MM.1S (cell line): Measurements from ENCODE around the gene MRPS27.

Experiments used
- DNase-seq: peaks from one replicate; pipeline ENCODE4 v3.0.0-alpha.2; 2015
- H2AFZ ChIP-seq: fragments of 300-600 bp; sonication (generic); 2 replicates; pipeline ENCODE4 v1.6.0; 2016; ENCODE audit warnings: antibody characterized with exemption, low read length
- H3F3A ChIP-seq: fragments of 300-600 bp; sonication (generic); 2 replicates; pipeline ENCODE4 v1.6.1; 2016; ENCODE audit warnings: mild to moderate bottlenecking, antibody characterized with exemption, low read length, moderate library complexity, mixed read lengths; ENCODE audit not compliant: insufficient read depth
- H3K27ac ChIP-seq: fragments of 300-600 bp; sonication (generic); 2 replicates; pipeline ENCODE4 v1.5.1; 2016; ENCODE audit warnings: mild to moderate bottlenecking, low read length
- H3K27me3 ChIP-seq: fragments of 300-600 bp; sonication (generic); replicated peaks from 2 replicates; pipeline ENCODE4 v1.6.0; 2016; ENCODE audit warnings: low read length; ENCODE audit not compliant: insufficient read depth
- H3K36me3 ChIP-seq: fragments of 300-600 bp; sonication (generic); replicated peaks from 2 replicates; pipeline ENCODE4 v1.6.1; 2016; ENCODE audit warnings: mild to moderate bottlenecking, low read length, mixed read lengths; ENCODE audit not compliant: insufficient read depth
- H3K4me1 ChIP-seq: fragments of 300-600 bp; sonication (generic); 2 replicates; pipeline ENCODE4 v1.6.1; 2016; ENCODE audit warnings: low read length, mixed read lengths
- H3K4me2 ChIP-seq: fragments of 300-600 bp; sonication (generic); 2 replicates; pipeline ENCODE4 v1.6.0; 2016; ENCODE audit warnings: low read depth, low read length
- H3K4me3 ChIP-seq: fragments of 300-600 bp; sonication (generic); 2 replicates; pipeline ENCODE4 v1.5.1; 2016; ENCODE audit warnings: low read length, mixed read lengths
- H3K79me2 ChIP-seq: fragments of 300-600 bp; sonication (generic); 2 replicates; pipeline ENCODE4 v1.6.1; 2016; ENCODE audit warnings: mixed run types, low read length, mixed read lengths
- H3K9ac ChIP-seq: fragments of 300-600 bp; sonication (generic); 2 replicates; pipeline ENCODE4 v1.6.1; 2016; ENCODE audit warnings: low read length, mixed read lengths
- H3K9me2 ChIP-seq: fragments of 300-600 bp; sonication (generic); replicated peaks from 2 replicates; pipeline ENCODE4 v1.6.1; 2016; ENCODE audit warnings: mild to moderate bottlenecking, low read length, mixed read lengths; ENCODE audit not compliant: insufficient read depth
- H3K9me3 ChIP-seq: fragments of 300-600 bp; sonication (generic); replicated peaks from 2 replicates; pipeline ENCODE4 v1.6.1; 2016; ENCODE audit warnings: mild to moderate bottlenecking, low read length, mixed read lengths; ENCODE audit not compliant: insufficient read depth
- H4K20me1 ChIP-seq: fragments of 300-600 bp; sonication (generic); 2 replicates; pipeline ENCODE4 v1.6.1; 2016; ENCODE audit warnings: mild to moderate bottlenecking, low read length, moderate library complexity, mixed read lengths; ENCODE audit not compliant: insufficient read depth
- CTCF ChIP-seq: fragments of 300-600 bp; sonication (generic); IDR thresholded peaks from 2 replicates; pipeline ENCODE4 v1.5.1; 2016; ENCODE audit warnings: antibody characterized with exemption, low read length, mixed read lengths
- EZH2 ChIP-seq: fragments of 300-600 bp; sonication (generic); optimal IDR thresholded peaks from 2 replicates; pipeline ENCODE3; 2017; ENCODE audit warnings: low read depth, mild to moderate bottlenecking, antibody characterized with exemption, low read length, mixed read lengths
- EZH2phosphoT487 ChIP-seq: fragments of 300-600 bp; sonication (generic); IDR thresholded peaks from 2 replicates; pipeline ENCODE4 v1.6.1; 2018; ENCODE audit warnings: antibody characterized with exemption, low read length

The MRPS27 gene

GRCh38 chr5:72290356-72291133 lies 29.5 kb downstream of the MRPS27 start:
- Histone ChIP-seq H3K9me3 (no peaks in the 10 kb centered on the region), H3K27me3 (no peaks in the 10 kb centered on the region), H3K4me3 (no peak overlapping the region), H2AFZ (no peak overlapping the region), H4K20me1 (no peaks in the 10 kb centered on the region), H3K4me2 (no peak overlapping the region), H3K9me2 (no peaks in the 10 kb centered on the region), H3K79me2 (peaks cover 19% of the 10 kb centered on the region; the same call in 1 of the 2 replicates), H3K9ac (no peak overlapping the region), H3F3A (peaks cover 20% of the 10 kb centered on the region), H3K4me1 (peaks cover 46% of the 10 kb centered on the region), H3K27ac (no peak overlapping the region), H3K36me3 (no peaks in the 10 kb centered on the region; the same call in 1 of the 2 replicates)
- TF ChIP-seq EZH2 (no peak), CTCF (no peak), EZH2phosphoT487 (no peak)
- DNase-seq: no peak

GRCh38 chr5:72288924-72289323 lies 31.1 kb downstream of the MRPS27 start:
- Histone ChIP-seq H3K79me2 (peaks cover 19% of the 10 kb centered on the region; the same call in 1 of the 2 replicates), H3K27ac (no peak overlapping the region), H2AFZ (no peak overlapping the region), H4K20me1 (no peaks in the 10 kb centered on the region), H3K4me1 (peaks cover 30% of the 10 kb centered on the region), H3K36me3 (no peaks in the 10 kb centered on the region; the same call in 1 of the 2 replicates), H3F3A (peaks cover 11% of the 10 kb centered on the region), H3K9ac (no peak overlapping the region), H3K9me3 (no peaks in the 10 kb centered on the region), H3K27me3 (no peaks in the 10 kb centered on the region), H3K4me2 (no peak overlapping the region), H3K9me2 (no peaks in the 10 kb centered on the region), H3K4me3 (no peak overlapping the region)
- no peak for DNase-seq
- TF ChIP-seq EZH2: no peak
- no peak for TF ChIP-seq EZH2phosphoT487
- TF ChIP-seq CTCF: no peak

DNA sequence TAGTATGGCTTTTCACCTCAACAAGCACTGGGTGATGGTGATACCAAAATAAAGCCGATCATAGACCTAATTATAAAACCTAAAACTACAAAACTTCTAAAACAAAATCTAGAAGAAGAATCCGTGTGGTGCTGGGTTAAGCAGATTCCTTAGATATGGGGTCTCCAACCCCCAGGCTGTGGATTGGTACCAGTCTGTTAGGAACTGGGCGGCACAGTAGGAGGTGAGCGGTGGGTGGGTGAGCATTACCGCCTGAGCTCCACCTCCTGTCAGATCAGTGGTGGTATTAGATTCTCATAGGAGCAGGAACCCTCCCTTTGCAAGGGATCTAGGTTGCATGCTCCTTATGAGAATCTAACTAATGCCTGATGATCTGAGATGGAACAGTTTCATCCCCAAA lies 33.2 kb downstream of the MRPS27 start:
- H3K36me3 ChIP-seq: no peaks in the 10 kb centered on the region
- no peaks in the 10 kb centered on the region; the same call in 1 of the 2 replicates for H3F3A ChIP-seq
- H3K4me1 ChIP-seq: peaks cover 11% of the 10 kb centered on the region
- no peak for TF ChIP-seq CTCF
- TF ChIP-seq EZH2phosphoT487: no peak
- TF ChIP-seq EZH2: no peak
- no peaks in the 10 kb centered on the region for H3K9me2 ChIP-seq
- H3K4me2 ChIP-seq: no peak overlapping the region
- DNase-seq: no peak
- H3K4me3 ChIP-seq: no peak overlapping the region
- no peaks in the 10 kb centered on the region for H3K9me3 ChIP-seq
- H3K79me2 ChIP-seq: peaks cover 7% of the 10 kb centered on the region; the same call in 1 of the 2 replicates
- no peak overlapping the region for H2AFZ ChIP-seq
- H3K27me3 ChIP-seq: no peaks in the 10 kb centered on the region
- no peak overlapping the region for H3K27ac ChIP-seq
- no peaks in the 10 kb centered on the region for H4K20me1 ChIP-seq
- no peak overlapping the region for H3K9ac ChIP-seq
